HG03025 (cell line): ENCODE measurements around the gene SEC14L3.
"Not testable (repeated sequence)": the region's sequence is repeated elsewhere in the genome, so short reads cannot be mapped to it uniquely, and the experiment has no call there.

Source experiments
- ATAC-seq: cut with Tn5 transposase; IDR thresholded peaks from one replicate; pipeline ENCODE4 v1.9.1; 2021; ENCODE audit warnings: mild to moderate bottlenecking, moderate library complexity; ENCODE audit not compliant: unreplicated experiment, low FRiP score

Gene SEC14L3

DNA sequence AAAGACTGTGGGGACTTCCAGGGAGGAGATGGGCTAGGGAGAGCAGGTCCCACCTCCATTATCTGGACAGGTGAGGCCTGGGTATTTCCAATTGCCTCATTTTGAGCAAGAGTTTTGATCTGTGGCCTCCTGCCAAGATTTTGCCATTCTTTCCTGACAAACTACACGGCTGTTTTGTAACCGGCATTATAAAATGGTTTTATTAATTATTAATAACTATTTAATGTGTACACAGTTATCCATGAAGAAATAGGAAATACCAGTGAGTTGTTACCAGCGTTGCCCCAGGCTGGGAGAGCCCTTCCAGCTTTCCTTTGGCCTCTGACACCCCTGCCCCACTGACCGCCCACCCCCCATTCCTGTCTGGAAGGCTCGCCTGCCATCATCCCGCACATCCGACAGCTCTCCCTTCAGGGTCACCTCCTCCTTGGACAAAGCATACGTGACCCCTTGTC, 14.9 kb upstream of the SEC14L3 start:
- no peak for ATAC-seq

DNA sequence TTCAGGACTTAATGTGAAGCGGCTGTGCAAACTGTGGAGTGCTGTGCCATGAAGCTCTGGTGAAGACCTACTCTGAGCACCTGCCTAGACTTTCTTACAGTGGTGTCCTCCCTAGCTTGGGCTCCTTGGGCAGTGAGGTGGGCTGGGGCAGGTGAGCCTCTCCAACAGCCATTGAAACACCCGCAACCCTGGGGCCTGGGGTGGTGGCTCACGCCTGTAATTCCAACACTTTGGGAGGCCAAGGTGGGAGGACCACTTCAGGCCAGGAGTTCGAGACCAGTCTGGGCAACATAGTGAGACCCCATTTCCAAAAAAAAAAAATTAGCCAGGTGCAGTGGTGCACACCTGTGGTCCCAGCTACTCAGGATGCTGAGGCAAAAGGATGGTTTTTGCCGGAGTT, 14.3 kb upstream of the SEC14L3 start:
- no peak for ATAC-seq

DNA sequence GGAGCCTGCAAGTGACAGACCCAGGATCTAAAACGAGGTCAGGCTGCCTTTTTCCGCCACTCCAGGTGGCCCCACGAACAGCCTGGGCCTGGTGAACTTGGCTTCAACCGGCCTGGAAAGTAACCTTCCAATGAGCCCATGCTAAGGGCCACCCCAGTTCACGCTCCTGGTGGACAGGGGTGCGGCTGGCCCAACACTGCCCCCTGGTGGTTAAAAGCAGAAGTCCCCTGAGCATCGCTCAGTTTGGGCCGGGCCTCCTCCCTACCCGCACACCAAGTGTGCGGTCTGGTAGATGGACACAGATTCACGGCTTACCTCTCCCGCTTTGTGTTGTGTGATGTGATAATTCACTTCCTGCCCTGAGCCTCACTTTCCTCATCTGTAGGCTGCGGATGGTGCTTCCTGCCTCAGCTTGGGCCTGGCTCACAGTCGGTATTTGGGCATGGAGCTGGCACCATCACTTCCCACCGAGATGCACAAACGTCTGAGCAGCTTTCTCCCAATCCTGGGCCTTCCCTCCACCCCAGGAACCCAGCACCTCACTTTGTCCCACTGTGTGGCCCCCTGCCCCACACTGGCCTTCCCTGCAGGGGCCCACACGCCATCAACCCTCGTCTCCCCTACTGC, 13.7 kb upstream of the SEC14L3 start:
- ATAC-seq, result no peak

DNA sequence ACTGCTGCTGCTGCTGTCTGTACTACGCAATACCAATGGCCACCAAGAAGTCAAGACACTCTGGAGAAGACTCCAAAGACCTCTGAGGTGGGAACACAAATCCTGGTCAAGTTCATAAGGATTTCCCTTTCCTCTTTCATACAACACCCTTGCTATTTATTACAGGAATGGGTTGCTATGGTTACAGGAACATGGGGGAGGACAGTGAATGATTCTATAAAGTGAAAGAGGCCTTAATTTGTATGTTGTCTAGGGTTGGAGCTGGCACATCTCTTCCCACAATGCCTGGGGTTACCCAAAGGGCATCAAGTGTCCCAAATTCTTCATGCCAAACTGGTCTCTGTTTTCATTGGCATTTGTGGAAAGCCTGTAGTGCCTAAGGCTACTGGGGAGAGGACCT, 11.4 kb upstream of the SEC14L3 start:
- no peak for ATAC-seq

DNA sequence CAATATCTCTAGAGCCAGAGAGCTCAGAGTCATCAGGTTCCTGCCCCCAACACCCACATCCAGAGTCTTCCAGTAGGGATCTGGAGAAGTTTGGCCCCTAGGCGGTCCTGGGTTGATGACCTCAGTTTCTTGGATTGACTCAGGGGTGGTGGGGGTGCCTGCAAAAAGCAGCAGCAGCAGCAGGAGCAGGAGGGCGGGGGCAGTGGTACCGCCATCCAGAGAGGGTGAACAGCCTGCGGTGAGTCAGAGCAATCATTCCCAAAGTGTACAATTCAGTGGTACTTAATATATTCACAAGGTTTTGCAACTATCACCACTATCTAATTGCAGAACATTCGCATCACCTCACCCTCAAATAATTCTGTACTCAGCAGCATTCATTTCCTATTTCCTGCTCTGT, 9.9 kb upstream of the SEC14L3 start:
- no peak for ATAC-seq

DNA sequence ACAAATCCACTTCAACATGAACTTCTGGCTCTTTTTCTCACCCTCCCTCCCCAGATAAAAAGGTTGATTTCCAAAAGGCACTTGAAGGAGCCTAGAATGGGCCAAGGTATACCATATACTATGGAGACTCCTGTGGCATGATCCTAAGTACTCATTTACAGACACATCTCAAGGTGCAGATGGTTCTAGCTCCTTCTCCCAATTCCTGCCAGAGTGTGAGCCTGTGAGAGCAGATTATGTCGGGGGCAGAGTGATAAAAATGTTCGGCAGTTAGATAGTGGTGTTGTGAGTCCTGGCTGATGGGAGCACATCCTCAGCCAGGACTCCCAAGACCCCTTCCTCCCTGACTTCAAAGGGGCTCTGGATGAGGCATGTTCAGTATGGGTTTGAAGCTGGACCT, 8.2 kb upstream of the SEC14L3 start:
- no peak for ATAC-seq

DNA sequence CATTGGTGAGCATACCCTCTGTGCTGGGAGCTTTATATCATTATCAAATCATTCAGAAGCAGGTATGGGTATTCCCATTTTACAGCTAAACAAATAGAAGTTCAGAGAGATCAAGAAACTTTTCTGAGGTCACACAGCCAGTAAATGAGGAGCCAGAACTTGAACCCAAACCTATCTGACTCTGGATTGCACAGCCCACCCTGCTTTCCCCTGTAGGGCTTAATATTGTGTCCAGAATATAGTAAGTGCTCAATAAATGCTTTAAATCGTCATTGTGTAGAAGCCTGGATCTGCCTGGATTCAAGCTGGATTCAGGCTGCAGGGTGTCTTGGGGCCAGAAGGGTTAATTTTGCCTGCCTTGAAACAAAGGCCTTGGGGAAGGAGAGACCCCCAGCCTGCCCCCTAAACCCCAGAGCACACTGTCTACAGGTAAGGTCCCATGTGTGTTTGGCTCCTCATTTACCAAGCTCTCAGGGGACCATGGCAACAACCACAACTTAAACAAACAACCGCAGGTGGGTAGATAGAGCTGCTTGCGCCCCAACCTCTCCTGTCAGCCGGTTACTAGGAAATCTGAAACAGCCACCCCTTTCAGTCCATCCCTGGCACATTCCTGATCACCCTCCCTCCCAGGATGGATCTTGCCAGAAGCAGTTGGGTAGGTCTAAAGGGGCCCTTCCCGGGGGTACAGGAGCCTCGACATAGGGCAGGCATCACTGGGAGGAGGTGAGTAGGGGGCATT, 3.0 kb upstream of the SEC14L3 start:
- ATAC-seq, result no peak

DNA sequence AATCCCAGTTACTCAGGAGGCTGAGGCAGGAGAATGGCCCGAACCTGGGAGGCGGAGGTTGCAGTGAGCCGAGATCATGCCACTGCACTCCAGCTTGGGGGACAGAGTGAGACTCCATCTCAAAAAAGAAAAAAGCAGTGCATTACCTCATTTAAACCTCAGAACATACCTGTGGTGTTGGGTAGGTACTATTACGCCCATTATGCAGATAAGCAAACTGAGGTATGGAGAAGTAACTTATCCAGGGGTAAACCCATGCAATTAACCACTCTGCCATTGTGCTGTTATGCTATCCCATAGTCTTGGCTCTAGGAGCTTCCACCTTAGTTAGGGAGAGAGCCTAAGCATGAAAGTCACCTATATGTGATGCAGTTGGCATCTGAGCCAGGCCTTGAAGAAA, 2.3 kb upstream of the SEC14L3 start:
- no peak for ATAC-seq

DNA sequence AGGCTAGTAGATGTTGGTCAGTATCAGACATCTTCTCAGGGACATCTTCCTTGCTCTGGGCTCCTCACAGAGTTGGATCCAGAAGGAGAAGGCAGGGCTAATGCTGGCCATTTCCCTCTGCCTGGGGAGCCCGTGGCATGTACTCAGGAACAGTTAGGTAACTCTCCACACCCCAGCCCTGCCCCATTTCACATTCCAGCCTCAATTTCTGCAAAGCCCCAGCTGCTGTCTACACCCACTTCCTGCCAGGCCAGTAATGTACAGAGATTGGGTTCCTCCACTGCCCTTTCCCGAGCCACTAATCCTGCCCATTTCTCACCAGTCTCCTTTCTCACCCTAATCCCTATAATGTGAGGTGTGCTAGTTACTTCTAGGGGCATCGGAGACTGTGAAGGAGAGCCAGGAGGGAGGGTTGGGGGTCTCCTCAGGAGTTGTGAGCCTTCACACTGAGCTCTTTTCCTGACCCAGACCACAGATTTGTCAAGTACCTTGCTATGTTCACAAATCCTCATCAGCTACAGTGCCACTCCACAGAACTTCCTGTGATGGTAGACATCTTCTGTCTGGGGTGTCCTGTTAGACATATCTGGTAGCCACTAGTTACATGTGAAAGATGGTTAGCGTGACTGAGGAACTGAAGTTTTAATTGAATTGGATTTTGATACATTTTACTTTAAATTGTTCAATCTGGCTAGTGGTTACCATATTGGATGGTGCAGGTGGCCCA, 1.3 kb upstream of the SEC14L3 start:
- no peak for ATAC-seq

DNA sequence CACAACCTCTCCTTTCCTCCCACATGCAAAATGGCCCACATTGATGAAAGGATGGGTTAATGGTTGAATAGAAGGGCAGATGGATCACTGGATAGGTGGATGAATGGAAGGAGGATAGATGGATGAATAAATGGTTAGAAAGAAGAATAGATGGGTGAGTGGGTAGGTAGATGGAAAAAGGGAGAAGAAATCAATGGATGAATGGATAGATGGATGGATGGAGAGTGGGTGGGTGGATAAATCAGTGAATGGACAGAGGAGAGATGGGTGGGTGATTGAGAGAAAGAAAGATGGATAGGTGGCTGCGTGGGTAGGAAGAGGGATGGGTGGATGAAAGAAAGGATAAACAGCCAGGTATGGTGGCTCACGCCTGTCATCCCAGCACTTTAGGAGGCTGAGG, 1.2 kb downstream of the SEC14L3 start:
- ATAC-seq, result no peak

DNA sequence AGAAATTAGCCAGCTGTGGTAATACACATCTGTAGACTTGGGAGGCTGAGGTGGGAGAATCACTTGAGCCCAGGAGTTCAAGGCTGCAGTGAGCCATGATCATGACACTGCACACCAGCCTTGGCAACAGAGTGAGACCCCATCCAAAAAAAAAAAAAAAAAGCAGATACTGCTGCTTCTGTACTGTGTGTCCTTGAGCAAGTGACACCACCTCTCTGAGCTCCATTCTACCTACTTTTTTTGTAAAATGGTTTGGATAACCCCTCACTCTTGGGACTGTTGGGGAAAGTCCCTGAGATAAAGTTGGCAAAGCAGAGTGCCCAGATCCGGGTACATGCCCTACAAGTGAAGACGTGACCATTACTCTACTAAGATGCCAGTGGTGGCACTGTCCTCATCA, 2.7 kb downstream of the SEC14L3 start:
- ATAC-seq, result no peak

DNA sequence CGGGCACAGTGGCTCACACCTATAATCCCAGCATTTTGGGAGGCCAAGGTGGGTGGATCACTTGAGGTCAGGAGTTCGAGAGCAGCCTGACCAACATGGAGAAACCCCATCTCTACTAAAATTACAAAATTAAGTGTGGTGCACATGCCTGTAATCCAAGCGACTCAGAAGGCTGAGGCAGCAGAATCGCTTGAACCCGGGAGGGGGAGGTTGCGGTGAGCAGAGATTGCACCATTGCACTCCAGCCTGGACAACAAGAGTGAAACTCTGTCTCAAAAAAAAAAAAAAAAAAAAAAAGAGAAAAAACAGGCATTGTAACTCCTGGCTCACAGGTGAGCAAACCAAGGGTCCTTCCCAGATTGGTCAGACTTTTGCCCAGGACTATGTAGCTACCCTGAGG, 11.3 kb downstream of the SEC14L3 start:
- ATAC-seq, result not testable (repeated sequence)

DNA sequence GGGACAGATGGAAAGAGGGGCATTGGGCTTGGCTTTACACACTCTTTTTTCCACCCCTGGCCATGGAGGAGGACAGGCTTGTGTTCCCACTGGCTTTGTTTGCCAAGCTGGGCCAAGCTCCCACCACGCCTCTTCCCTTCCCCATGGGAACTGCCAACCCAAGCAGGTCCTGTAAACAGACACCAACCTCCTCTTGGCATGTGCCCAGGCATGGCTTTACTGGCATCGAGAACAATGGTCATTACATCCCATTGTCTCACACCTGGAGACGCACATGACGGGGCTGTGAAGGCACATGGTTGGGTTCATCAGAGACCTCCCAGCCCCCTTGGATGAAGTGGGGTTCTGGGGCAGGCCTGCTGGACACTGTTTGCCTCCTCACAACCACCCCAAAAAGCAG, 11.7 kb downstream of the SEC14L3 start:
- no peak for ATAC-seq

DNA sequence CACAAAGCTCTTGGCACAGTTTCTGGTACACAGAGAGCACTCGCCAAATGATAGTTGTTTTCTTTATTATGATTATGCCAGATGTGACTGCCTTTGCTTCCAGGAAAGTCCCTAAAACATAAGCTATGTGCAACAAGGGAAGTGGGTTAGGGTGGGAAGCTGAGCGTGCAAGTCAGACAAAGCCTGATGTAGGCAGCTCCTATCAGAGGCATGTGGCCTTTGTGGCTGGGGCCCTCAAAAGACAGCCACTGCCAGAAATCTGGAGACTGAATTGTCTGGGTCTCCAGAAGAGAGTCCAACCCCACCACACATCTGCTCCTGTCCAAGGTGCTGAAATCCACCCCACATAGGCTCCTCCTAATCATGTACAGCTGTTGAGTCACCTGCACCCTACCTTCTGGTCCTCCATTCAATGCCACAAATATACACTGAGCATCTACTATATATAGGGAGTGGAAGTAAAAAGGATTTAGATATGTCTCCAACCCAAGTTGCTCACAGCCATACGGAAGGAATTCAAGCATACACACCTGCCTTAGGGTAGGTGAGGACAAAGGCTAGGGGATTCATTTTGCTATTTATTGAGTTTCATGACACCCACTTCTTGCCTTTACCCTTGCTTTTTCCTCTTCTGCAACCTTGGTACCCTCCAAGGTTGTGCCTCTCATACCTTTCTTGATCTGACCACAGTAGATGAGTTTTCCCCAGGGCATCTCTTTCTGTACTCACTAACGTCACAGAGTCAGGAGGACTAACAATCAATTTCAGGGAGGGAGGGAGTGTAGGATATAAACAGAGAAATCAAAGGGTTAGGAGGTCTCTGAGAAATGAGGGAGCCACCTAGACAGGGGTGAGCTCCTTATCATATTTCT, 12.4 kb downstream of the SEC14L3 start:
- no peak for ATAC-seq

DNA sequence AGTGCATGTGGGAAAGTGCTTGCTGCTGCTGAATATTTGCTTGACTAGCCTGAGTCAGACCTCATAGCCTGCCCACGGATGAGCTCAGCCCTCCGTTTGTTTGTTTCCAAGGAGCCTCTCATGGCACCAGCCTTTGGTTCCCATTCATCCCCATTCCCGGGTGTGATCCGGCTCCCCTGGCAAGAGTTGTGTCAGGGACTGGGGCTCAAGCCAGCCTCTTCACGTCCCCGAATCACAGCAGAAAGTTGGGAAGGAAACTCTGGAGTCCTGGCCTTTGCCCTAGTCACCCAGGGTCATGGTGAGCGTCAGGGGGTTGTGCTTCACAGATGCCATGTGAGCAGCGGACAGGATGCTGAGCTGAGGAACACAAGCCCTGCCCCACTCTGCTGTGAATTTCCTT, 13.8 kb downstream of the SEC14L3 start:
- no peak for ATAC-seq

DNA sequence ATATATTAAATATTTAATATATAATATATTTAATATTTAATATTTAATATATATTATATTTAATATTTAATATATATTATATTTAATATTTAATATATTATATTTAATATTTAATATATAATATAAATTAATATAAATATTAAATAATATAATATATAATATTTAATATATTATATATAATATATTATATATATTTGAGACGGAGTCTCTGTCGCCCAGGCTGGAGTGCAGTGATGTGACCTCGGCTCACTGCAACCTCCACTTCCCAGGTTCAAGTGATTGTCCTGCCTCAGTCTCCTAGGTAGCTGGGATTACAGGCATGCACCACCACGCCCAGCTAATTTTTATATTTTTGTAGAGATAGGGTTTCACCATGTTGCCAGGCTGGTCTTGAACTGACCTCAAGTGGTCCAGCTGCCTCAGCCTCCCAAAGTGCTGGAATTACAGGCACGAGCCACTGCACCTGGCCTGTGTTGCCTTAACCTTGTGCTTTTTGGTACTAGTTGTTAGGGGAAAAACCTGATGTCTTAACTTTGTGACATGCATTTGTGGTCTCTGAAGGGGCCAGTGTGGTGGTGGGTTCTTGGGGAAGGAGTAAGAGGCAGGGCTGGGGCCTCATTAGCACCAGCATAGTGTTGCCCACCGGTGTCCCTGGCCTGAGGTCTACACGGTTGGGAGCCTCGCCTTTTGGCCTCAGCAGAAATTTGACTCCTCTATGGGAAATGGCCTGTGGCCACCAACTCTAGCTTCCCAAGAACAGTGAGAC, 16.6 kb downstream of the SEC14L3 start:
- no peak for ATAC-seq

DNA sequence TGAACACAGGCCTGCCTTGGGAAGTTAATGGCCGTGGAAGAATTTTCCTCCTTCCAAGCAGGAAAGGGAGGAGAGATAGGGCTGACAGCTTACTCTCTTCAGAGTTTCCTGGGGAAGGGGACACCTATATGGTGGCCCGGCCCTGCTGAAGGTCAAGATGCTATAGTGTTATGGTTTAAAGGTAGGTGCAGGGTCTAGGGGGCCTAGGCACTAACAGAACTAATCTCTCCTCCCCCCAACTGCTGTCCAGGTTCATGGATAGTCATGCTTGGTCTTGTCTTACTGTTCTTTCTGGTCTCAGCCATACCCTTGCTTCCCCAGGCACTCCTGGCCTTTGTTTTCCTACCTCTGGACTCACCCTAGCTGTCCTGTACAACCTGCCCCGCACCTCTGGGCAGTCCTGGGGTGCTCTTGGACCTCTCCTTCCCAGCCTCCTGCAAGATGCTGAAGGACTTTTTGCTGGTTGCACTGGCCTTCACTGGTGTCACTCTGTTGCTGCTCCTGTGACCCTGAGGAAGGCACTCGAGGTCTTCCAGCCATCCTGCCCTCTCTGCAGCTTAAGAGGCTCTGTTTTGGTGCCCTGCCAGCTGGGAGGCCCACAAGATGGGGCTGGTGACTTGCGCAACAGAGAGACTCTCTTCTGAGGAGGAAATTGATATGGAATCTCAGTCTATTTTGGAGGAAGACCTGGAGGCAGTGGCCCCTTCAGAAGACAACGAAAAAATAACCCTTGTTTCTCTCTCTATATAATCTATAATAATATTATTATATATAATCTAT, 17.9 kb downstream of the SEC14L3 start:
- no peak for ATAC-seq

DNA sequence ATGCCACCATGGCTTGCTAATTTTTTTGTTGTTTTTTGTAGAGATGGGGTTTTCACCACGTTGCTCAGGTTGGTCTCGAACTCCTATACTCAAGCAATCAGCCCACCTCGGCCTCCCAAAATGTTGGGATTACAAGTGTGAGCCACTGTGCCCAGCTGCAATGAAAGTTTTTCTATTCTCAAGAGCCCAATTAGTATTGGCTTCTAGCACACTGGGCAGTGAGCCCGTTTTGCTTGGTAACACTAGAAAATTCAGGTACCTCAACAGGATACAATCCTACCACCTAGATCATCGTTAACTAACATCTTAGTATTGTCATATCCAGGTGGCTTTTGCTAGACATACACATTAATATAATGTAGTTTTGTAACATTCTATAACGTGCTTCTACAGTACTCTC, 19.0 kb downstream of the SEC14L3 start:
- ATAC-seq, result no peak

DNA sequence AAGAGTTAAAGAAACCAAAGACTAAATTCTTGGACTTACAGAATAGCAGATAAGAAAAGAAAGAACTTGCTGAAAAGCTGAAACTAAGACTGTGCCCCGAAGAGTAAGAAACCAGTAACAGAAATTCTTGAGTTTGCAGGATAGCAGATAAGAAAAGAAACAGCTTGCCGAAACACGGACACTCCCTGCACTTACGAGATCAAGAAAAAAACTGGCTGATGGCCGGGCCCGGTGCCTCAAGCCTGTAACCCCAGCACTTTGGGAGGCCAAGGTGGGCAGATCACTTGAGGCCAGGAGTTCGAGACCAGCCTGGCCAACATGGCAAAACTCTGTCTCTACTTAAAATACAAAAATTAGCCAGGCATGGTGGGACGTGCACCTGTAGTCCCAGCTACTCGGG, 20.3 kb downstream of the SEC14L3 start:
- not testable (repeated sequence) for ATAC-seq
